GM21723 (cell line): ENCODE results near the gene ENGASE.

Source experiments
- ATAC-seq: cut with Tn5 transposase; IDR thresholded peaks from one replicate; pipeline ENCODE4 v1.9.1; 2021; ENCODE audit warnings: mild to moderate bottlenecking, moderate library complexity; ENCODE audit not compliant: unreplicated experiment

The ENGASE gene

GRCh38 chr17:79091226-79091670, 16.6 kb downstream of the ENGASE start:
- no peak for ATAC-seq

- no peak for ATAC-seq
Observed at GRCh38 chr17:79092567-79092966, 17.9 kb downstream of the ENGASE start.

- ATAC-seq, result no peak
Observed at GRCh38 chr17:79093270-79093669, 18.6 kb downstream of the ENGASE start.

- no peak for ATAC-seq
Observed at GRCh38 chr17:79094261-79094660, 19.6 kb downstream of the ENGASE start.

- ATAC-seq, result no peak
Observed at GRCh38 chr17:79095345-79096055, 20.9 kb downstream of the ENGASE start.

- no peak for ATAC-seq
Observed at GRCh38 chr17:79096477-79096876, 21.9 kb downstream of the ENGASE start.

GRCh38 chr17:79097226-79098055, 22.8 kb downstream of the ENGASE start:
- no peak for ATAC-seq

- no peak for ATAC-seq
Observed at GRCh38 chr17:79098282-79098867, 23.8 kb downstream of the ENGASE start.

- ATAC-seq, result no peak
Observed at GRCh38 chr17:79100405-79100804, 25.8 kb downstream of the ENGASE start.

- ATAC-seq, result no peak
Observed at GRCh38 chr17:79101111-79101673, 26.6 kb downstream of the ENGASE start.

- ATAC-seq, result no peak
Observed at GRCh38 chr17:79102214-79102613, 27.6 kb downstream of the ENGASE start.

- ATAC-seq, result no peak
Observed at GRCh38 chr17:79104898-79105600, 30.4 kb downstream of the ENGASE start.

GRCh38 chr17:79105937-79106336, 31.3 kb downstream of the ENGASE start:
- ATAC-seq, result no peak

GRCh38 chr17:79106958-79107357, 32.3 kb downstream of the ENGASE start:
- no peak for ATAC-seq

- no peak for ATAC-seq
Observed at GRCh38 chr17:79107499-79108231, 33.0 kb downstream of the ENGASE start.

GRCh38 chr17:79108232-79108850, 33.7 kb downstream of the ENGASE start:
- ATAC-seq, result no peak

GRCh38 chr17:79108870-79109269, 34.2 kb downstream of the ENGASE start:
- no peak for ATAC-seq

- ATAC-seq, result no peak
Observed at GRCh38 chr17:79109584-79109983, 35.0 kb downstream of the ENGASE start.

- ATAC-seq, result no peak
Observed at GRCh38 chr17:79111097-79111496, 36.5 kb downstream of the ENGASE start.

GRCh38 chr17:79112471-79112870, 37.8 kb downstream of the ENGASE start:
- no peak for ATAC-seq
